COLO668 (cell line): Measurements from ENCODE around the gene ZNF771.
A peak's percentile ranks its signal among the peaks of the same experiment; 100 is the strongest.

ENCODE experiments used
- DNase-seq: peaks from one replicate; lab custom pipeline; 2025; ENCODE audit not compliant: unreplicated experiment; lab: John Stamatoyannopoulos, UW

ZNF771 gene

GRCh38 chr16:30407102-30407803, at the start of gene ZNF771:
Gene ZNF771, plus strand, starts transcription at chr16:30407606. Its CDS starts 448 bp downstream, at chr16:30408054.
- peak; percentile 91 for DNase-seq

GRCh38 chr16:30357715-30358576, 49.5 kb upstream of the ZNF771 start:
- no peak for DNase-seq

DNA sequence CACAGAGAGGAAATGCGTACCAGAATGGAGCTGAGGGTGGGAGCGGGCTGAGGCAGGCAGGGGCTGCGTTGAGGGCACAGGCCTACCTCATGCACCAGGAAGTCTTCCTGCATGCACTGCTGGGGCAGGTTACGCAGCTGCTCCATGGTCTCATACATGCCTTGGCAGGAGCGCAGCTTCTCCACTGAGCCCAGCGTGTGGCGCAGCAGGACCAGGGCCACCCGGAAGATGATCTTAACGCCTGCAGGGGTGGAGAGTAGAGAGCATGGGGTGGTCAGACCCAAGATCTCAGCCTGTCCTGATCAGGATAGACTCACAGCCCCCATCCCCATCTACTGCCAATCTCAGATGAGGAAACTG, 48.8 kb upstream of the ZNF771 start:
- DNase-seq, result no peak

DNA sequence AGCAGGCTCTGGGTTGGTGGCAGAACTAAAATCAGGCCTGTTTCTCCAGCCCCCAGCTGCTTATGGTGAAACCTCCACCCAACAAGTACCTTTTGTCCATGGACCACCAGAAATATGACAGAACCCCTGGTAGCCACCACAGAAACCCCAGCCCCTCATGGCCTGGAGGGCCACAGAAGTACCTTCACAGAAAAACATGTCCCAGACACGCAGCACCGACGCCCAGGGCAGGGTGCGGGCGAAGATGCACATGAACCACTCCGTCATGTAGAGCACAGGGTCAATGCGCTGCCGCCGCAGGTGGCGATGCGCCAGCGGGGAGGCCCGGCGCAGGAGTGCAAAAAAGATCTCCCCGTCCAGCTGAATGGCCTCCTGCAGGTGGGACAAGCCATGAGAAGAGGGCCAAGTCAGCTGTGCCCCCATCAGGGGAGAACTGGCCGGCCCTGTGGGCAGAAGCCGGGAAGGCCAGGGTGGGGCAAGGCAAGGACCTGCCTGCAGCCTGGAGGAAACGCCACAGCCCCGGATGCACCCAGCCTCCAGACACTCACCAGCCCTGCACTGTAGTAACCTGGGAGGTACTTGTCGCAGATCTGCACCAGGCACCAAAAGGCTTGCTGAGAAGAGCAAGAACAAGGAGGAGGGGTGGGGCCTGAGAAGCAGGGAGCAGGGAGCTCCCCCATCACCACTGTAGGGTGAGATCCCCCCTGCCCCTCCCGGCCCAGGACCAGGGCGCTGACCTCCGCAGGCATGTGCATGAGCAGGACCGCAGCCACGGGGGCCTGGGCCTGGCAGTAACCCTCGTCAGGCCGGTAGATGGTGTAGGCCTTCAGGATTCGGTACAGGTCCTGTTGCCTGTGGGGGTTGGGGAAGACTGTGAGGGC, 48.2 kb upstream of the ZNF771 start:
- no peak for DNase-seq

GRCh38 chr16:30359871-30360170, 47.6 kb upstream of the ZNF771 start:
- DNase-seq, result no peak

DNA sequence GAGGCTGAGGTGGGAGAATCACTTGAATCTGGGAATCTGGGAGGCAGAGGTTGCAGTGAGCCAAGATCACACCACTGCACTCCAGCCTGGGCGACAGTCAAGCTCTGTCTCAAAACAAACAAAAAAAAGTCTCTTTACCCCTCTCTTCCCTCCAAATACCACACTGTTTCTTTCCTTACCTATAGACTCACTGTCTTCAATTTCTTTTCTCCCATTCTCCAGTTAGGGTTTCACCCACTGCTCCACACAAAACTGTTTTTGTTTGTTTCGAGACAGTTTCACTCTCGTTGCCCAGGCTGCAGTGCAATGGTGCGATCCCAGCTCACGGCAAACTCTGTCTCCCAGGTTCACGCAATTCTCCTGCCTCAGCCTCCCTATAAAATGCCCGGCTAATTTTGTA, 46.2 kb upstream of the ZNF771 start:
- no peak for DNase-seq

DNA sequence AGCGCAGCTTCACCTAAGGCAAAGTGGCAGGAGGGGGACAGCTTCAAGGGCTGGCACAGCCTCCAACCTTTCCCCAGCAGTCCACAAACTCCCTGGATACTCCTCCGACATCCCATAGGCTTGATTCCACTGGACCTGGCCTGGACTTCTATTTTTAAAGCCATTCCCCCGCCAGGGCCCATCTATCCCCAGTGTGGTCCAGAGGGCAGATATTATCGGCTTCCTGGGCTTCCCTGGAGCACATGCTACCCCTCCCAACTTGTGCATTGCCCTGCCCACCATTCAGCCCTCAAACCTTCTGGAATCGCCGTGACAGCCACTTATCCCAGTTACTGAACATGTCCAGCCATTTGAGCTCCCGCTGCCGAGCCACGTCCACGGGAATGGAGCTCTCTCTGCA, 42.2 kb upstream of the ZNF771 start:
- no peak for DNase-seq

- no peak for DNase-seq
These were observed 40.9 kb upstream of the ZNF771 start for GRCh38 chr16:30366511-30366910.

GRCh38 chr16:30367349-30368009, 39.9 kb upstream of the ZNF771 start:
- no peak for DNase-seq

GRCh38 chr16:30368122-30368791, 39.1 kb upstream of the ZNF771 start:
- peak; percentile 20 for DNase-seq

DNA sequence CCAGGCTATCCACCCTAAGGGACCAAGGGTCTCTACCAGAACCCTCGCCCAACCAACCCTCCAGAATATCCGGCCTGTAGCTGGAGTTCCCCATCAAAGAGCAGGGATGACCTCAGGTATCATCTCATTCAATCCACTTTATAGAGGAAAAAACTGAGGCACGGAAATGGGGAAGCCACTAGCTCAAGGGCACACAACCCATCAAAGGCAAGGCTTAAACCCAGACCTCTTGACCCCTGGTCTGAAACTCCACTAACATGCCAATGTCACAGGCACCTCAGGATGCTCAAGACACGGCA, 38.7 kb upstream of the ZNF771 start:
- DNase-seq, result no peak

DNA sequence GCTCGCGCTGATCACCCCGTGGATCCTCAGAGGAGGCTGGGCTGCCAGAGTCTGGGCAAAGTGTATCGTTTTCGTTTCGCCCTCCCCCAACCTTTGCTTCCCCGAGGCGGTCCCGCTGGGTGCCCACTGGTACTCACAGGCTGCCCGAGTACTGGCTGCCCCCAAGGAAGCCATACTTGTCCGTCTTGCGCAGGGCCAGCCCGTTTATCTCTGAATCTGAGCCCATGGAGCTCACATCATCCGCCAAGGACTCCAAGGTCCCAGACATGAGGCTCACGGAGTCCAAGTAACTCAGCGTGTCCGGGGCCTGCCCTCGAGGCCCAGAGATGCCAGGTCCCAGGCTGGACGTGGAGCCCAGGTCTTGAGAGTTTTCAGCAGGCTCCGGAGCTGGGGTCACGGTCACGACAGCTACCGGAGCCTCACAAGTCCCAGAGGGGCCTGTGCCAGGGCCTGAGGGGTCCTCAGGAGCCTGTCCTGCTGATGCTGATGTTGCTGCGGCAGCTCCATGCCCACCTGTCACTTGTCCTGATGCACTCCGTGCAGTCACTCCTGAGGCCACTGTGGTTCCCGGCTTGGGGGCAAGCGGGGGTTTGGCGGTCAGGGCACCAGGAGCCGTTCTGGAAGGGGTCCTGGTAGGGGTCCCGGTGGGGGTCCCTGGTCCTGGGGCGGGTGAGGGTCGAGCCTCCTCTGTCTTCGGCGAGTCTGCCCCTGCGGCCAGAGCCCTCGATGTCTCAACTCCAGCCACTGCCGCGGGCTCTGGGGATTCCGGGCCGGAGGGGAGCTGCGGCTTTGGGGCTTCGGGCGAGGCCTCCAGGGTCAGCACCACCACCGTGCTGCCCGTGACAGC, 38.1 kb upstream of the ZNF771 start:
- peak; percentile 18 for DNase-seq

DNA sequence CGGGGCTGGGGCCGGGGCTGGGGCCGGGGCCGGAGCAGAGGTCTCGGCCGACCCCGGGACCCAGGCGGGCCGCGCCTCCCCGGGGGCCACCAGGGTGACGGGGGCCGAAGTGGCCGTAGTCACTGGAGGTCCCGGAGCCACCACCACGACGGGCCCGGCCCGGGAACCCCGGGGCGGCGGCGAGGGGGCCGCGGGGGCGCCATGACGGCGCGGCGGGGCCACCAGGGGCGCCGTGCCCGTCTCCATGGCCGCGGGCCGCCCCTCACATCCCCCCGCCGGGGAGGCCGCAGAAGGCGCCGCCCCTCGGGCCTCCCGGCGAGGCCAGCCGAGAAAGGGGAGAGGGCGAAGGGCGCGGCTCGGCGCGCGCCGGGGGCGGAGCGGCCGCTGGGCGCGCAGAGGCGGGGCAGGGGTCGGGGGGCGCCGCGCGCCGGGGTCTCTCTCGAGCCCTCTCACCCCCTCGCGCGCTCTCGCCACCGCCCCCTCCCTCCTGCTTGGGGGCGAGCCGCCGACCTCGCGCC, 37.4 kb upstream of the ZNF771 start:
- DNase-seq, result no peak

GRCh38 chr16:30370456-30371247, 36.8 kb upstream of the ZNF771 start, which contains the start of gene TBC1D10B:
Gene TBC1D10B, minus strand, starts transcription at chr16:30370494. Its CDS starts 311 bp downstream, at chr16:30370183.
- peak; percentile 99 for DNase-seq

DNA sequence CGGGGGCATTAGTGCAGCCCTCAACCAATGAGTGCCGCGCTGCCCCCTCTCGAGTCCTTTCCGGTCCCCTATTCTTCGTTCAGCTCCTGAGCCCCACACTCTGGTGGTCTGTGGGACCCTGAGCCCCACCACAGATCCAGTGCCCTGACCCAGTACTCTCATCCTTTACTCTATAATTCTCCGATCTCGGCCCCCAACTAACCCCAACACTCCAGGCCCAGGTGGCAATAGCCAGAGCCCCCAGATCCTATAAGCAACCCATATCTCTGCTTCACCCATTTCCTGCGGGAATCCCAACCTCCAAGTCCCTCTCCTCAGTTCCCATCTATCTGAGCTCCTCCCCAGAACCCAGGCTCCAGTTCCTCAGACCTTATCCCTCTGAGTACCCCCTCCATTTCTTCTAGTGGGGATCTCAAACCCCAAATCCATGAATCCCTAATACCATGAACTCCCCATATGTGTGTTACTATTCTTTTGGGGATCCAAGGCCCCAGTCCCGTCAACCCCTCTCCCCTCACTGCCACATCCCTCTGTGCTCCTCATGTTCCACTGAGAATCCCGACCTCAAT, 36.1 kb upstream of the ZNF771 start:
- no peak for DNase-seq

DNA sequence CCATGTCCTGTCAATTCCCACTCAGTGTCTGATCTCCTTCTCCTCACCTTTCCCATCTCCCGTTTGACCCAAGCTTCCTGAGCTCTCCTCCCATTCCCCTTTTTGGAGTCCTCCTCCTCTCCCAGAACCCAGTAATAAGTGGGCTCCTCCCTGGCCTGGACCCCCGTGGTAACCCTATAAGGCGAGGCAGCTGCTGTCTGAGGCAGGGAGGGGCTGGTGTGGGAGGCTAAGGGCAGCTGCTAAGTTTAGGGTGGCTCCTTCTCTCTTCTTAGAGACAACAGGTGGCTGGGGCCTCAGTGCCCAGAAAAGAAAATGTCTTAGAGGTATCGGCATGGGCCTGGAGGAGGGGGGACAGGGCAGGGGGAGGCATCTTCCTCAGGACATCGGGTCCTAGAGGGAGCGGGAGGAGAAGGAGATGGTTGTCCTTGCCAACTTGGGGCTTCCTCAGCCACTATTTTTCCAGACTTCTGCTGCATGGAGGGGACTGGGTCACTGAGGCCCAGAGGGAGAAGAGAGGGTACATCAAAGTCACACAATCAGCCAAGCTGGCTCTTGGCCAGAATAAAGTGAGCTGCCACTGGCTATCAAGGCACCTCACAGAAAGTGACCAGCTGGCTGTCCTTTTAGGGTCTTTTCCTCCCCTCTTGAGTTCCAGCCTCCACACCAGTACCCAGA, 35.2 kb upstream of the ZNF771 start:
- no peak for DNase-seq

- no peak for DNase-seq
These were observed 34.7 kb upstream of the ZNF771 start for GRCh38 chr16:30372725-30373124.

GRCh38 chr16:30374538-30374937, 32.9 kb upstream of the ZNF771 start, which contains the start of gene MYL11:
Gene MYL11, plus strand, starts transcription at chr16:30374802. Its CDS starts 56 bp downstream, at chr16:30374858.
- no peak for DNase-seq
